ENCODE data around the gene SLC26A8.

DNA sequence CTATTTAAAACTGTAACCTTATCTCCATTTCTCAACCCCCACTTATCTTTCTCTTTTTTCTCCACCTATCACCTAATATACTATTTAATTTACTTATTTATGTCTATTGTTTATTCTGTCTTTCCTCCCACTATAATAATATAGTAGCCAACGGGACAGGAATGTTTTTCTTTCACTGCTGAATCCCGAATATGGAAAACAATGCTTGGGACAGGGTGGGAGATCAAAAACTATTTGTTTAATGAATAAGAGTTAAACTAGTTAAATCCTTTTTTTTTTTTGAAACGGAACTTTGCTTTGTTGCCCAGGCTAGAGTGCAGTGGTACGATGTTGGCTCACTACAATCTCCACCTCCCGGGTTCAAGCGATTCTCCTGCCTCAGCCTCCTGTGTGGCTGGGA is 109.9 kb downstream of the SLC26A8 start:
- TF ChIP-seq, protein P1, sequence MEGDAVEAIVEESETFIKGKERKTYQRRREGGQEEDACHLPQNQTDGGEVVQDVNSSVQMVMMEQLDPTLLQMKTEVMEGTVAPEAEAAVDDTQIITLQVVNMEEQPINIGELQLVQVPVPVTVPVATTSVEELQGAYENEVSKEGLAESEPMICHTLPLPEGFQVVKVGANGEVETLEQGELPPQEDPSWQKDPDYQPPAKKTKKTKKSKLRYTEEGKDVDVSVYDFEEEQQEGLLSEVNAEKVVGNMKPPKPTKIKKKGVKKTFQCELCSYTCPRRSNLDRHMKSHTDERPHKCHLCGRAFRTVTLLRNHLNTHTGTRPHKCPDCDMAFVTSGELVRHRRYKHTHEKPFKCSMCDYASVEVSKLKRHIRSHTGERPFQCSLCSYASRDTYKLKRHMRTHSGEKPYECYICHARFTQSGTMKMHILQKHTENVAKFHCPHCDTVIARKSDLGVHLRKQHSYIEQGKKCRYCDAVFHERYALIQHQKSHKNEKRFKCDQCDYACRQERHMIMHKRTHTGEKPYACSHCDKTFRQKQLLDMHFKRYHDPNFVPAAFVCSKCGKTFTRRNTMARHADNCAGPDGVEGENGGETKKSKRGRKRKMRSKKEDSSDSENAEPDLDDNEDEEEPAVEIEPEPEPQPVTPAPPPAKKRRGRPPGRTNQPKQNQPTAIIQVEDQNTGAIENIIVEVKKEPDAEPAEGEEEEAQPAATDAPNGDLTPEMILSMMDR (conservative IDR thresholded peaks at IDR 0.05 in 1 of 2, IDR thresholded peaks at IDR 0.05 in 1 of 2; ENCODE audit: extremely low read depth in 1 of 2, insufficient read depth in 1 of 2, low read depth in 1 of 2, low read length in 2 of 2): no peak
- no peak for TF ChIP-seq EZH2 (IDR thresholded peaks at IDR 0.05; ENCODE audit: borderline replicate concordance, low read length)
